Osteocyte (in vitro differentiated cells): Measurements from ENCODE around the gene OR4D6. TPM values are rescaled to one million over a fixed set of nuclear protein-coding genes. Genes with fewer than 3 reads are reported as not detected.
"Not testable (repeated sequence)": the region's sequence is repeated elsewhere in the genome, so short reads cannot be mapped to it uniquely, and the experiment has no call there.

Experiments used
- DNase-seq: peaks from one replicate; pipeline ENCODE4 v3.0.0; 2021; ENCODE audit warnings: mixed read lengths; ENCODE audit not compliant: unreplicated experiment; ENCODE audit errors: extremely low spot score
- H3K27ac Mint-ChIP-seq: one replicate; pipeline ENCODE4 v1.8.0; 2021; ENCODE audit warnings: mild to moderate bottlenecking, mixed read lengths; ENCODE audit not compliant: unreplicated experiment
- H3K27me3 Mint-ChIP-seq: one replicate; pipeline ENCODE4 v1.8.0; 2021; ENCODE audit warnings: mixed read lengths; ENCODE audit not compliant: unreplicated experiment
- H3K36me3 Mint-ChIP-seq: one replicate; pipeline ENCODE4 v1.8.0; 2021; ENCODE audit warnings: mixed read lengths; ENCODE audit not compliant: unreplicated experiment
- H3K4me1 Mint-ChIP-seq: one replicate; pipeline ENCODE4 v1.8.0; 2021; ENCODE audit warnings: mixed read lengths; ENCODE audit not compliant: unreplicated experiment
- H3K4me3 Mint-ChIP-seq: one replicate; pipeline ENCODE4 v1.8.0; 2021; ENCODE audit warnings: mild to moderate bottlenecking, moderate library complexity, mixed read lengths; ENCODE audit not compliant: unreplicated experiment
- H3K9me3 Mint-ChIP-seq: one replicate; pipeline ENCODE4 v1.8.0; 2021; ENCODE audit warnings: mixed read lengths; ENCODE audit not compliant: unreplicated experiment
- total RNA-seq: library from RNA; stranded (reverse); gene quantifications from 2 replicates; pipeline ENCODE4 v1.2.1, GENCODE V29; 2021
- TF ChIP-seq, protein P1 (sequence below): fragments of 200-600 bp; sonication (generic); IDR thresholded peaks from 2 replicates; pipeline ENCODE4 v1.5.0; 2021; ENCODE audit warnings: antibody characterized with exemption, mild to moderate bottlenecking, moderate library complexity

Gene OR4D6
- total RNA-seq, 1 donor from 2014 or later = not detected

DNA sequence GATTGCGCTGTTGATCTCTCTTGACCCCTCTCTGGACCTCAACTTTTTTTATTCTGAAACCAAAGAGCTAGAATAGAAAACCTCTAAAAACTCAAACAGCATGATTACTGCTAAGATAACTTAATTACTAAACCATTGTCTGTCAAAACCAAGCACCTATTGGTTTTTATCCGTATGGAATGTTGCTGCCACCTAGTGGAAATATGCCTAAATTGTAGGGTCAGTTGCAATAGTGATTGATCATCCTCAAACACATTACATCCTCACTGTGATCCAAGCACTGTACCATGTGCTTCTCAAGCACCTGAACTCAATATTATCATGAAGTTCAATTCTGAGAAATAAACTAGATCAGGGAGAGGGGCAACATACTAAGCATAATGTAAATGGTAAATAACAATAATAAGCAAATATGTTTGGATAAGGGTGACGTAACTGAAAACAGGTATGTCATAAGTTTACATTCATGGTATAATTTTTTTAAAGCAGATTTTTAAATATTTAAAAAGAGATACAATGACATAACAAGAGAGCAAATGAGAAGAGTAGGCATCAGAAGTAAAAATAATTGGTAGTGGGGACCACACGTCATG lies 26.7 kb upstream of the OR4D6 start:
- H3K36me3 Mint-ChIP-seq = no peaks in the 10 kb centered on the region
- DNase-seq = no peak
- no peaks in the 10 kb centered on the region for H3K4me1 Mint-ChIP-seq
- H3K9me3 Mint-ChIP-seq = no peaks in the 10 kb centered on the region
- peaks cover 23% of the 10 kb centered on the region for H3K27me3 Mint-ChIP-seq
- TF ChIP-seq, protein P1, sequence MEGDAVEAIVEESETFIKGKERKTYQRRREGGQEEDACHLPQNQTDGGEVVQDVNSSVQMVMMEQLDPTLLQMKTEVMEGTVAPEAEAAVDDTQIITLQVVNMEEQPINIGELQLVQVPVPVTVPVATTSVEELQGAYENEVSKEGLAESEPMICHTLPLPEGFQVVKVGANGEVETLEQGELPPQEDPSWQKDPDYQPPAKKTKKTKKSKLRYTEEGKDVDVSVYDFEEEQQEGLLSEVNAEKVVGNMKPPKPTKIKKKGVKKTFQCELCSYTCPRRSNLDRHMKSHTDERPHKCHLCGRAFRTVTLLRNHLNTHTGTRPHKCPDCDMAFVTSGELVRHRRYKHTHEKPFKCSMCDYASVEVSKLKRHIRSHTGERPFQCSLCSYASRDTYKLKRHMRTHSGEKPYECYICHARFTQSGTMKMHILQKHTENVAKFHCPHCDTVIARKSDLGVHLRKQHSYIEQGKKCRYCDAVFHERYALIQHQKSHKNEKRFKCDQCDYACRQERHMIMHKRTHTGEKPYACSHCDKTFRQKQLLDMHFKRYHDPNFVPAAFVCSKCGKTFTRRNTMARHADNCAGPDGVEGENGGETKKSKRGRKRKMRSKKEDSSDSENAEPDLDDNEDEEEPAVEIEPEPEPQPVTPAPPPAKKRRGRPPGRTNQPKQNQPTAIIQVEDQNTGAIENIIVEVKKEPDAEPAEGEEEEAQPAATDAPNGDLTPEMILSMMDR = peak; percentile 67
- H3K27ac Mint-ChIP-seq = no peak overlapping the region
- no peak overlapping the region for H3K4me3 Mint-ChIP-seq

DNA sequence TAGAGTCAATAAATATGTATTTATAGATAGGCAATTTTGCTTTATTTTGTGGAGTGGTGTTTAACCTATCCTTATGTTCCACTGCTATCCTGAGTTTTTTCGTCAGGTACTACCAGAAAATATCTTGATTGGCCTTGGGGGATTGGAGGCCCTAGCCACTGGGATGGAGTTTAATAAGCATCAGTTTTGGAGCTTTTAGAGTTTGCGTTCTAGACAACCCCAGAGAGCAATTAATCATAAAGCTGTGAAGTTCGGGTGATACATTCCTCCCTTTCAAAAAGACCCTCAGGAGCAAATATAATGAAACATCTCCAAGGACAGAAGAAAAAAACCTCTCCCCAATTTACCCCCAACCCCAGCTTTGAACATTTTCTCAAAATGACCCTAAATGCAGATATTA lies 20.6 kb upstream of the OR4D6 start, which contains the start of gene OR5A1:
Gene OR5A1 (plus strand): TSS at position 301 of the 400 bp plus-strand sequence. CDS start 6,700 bp downstream, outside the sequence.
- TF ChIP-seq, protein P1 = no peak
- Mint-ChIP-seq H3K36me3 (no peaks in the 10 kb centered on the region), H3K27ac (no peak within 1 kb of the TSS), H3K27me3 (peaks cover 23% of the 10 kb centered on the region), H3K9me3 (no peaks in the 10 kb centered on the region), H3K4me1 (no peaks in the 10 kb centered on the region), H3K4me3 (no peak within 1 kb of the TSS)
- DNase-seq = no peak

DNA sequence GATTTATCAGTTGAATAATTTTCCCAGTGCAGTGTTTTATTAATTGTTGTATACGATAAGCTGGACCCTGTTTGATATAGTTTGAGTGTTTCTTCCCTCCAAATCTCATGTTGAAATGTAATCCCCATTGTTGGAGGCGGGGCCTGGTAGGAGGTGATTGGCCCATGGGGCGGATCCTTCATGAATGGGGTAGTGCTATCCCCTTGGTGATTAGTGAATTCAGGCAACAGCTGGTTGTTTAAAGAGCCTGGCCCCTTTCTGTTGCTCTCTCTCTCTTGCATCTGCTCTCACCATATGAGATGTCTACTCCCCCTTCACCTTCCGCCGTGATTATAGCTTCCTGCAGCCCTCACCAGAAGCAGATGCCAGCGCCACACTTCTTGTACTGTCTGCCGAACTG lies 19.0 kb upstream of the OR4D6 start:
- Mint-ChIP-seq H3K27ac (no peak overlapping the region), H3K4me3 (no peak overlapping the region), H3K4me1 (no peaks in the 10 kb centered on the region), H3K9me3 (no peaks in the 10 kb centered on the region), H3K36me3 (no peaks in the 10 kb centered on the region), H3K27me3 (peaks cover 18% of the 10 kb centered on the region)
- TF ChIP-seq, protein P1 = no peak
- no peak for DNase-seq

DNA sequence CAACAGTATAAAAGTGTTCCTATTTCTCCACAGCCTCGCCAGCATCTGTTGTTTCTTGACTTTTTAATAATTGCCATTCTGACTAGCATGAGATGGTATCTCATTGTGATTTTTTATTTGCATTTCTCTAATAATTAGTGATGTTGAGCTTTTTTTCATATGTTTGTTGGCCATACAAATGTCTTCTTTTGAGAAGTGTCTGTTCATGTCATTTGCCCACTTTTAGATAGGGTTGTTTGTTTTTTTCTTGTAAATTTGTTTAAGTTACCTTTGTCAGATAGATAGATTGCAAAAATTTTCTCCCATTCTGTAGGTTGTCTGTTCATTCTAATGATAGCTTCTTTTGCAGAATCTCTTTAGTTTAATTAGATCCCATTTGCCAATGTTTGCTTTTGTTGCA lies 11.1 kb upstream of the OR4D6 start:
- not testable (repeated sequence) for DNase-seq, H3K36me3 Mint-ChIP-seq, H3K4me3 Mint-ChIP-seq, H3K27me3 Mint-ChIP-seq, H3K27ac Mint-ChIP-seq, H3K4me1 Mint-ChIP-seq
- H3K9me3 Mint-ChIP-seq = peaks cover 13% of the 10 kb centered on the region

DNA sequence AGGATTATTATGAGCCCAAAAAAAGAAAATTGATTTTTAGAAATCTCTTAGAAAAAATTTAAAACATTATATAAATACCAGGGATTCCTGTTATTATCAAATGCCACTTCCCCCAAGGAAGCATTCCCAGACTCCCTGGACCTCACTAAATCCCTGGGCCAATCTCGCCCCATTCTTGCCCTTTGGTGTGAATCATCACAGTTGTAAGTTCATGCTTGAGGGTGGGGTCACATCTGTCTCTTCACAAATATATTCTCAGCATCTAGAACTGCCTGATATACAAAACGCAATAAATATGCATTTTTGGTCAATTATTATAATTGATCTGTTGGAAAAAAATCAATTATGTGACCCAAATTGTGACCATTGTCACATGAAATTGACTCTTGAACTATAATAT lies 8.3 kb upstream of the OR4D6 start:
- no peak for DNase-seq
- Mint-ChIP-seq H3K9me3 (peaks cover 13% of the 10 kb centered on the region), H3K27me3 (peaks cover 2% of the 10 kb centered on the region), H3K36me3 (no peaks in the 10 kb centered on the region), H3K27ac (no peak overlapping the region), H3K4me1 (no peaks in the 10 kb centered on the region), H3K4me3 (no peak overlapping the region)
- TF ChIP-seq, protein P1 = no peak
